ENCODE measurements around the gene GMDS. TPM values are rescaled to one million over a fixed set of nuclear protein-coding genes. Genes with fewer than 3 reads are reported as not detected.

Gene GMDS
- total RNA-seq, 1 experiment from 2014 or later = 31.1 TPM

GRCh38 chr6:2029952-2030351 is 215.5 kb downstream of the GMDS start:
- POLR2A ChIA-PET = no interaction called here
- Mint-ChIP-seq H3K9me3 (ENCODE audit: unreplicated experiment) (no peaks in the 10 kb centered on the region), H3K27me3 (ENCODE audit: insufficient read depth, unreplicated experiment) (no peaks in the 10 kb centered on the region), H3K36me3 (ENCODE audit: insufficient read depth, unreplicated experiment) (no peaks in the 10 kb centered on the region), H3K27ac (ENCODE audit: unreplicated experiment) (no peak overlapping the region), H3K4me3 (ENCODE audit: unreplicated experiment) (no peak overlapping the region), H3K4me1 (ENCODE audit: low read depth, unreplicated experiment) (peaks cover 3% of the 10 kb centered on the region)
- no peaks in the 10 kb centered on the region for H3K36me3 ChIP-seq (ENCODE audit: control insufficient read depth, insufficient read depth, low read length)
- no TSS peak for BruUV-seq (replicated peaks)
- no peak overlapping the region for H3K4me3 ChIP-seq (ENCODE audit: low read depth, low read length)
- no peak for DNase-seq
- intact Hi-C loops (cut with micrococcal nuclease; ENCODE audit: unreplicated experiment) = no loop called here
- no peaks in the 10 kb centered on the region for H3K4me1 ChIP-seq
- no peaks in the 10 kb centered on the region for H3K27me3 ChIP-seq (replicated peaks; ENCODE audit: control insufficient read depth, insufficient read depth, low read length)
- TF ChIP-seq CTCF (IDR thresholded peaks at IDR 0.05; ENCODE audit: insufficient read depth in 1 of 2, low read depth in 1 of 2, low read length in 1 of 2, severe bottlenecking in 1 of 2, unreplicated experiment in 1 of 2) = no peak
- CTCF ChIA-PET = no interaction called here
- H3K9me3 ChIP-seq = no peaks in the 10 kb centered on the region

- CTCF ChIA-PET = no interaction called here
- Mint-ChIP-seq H3K4me3 (ENCODE audit: unreplicated experiment) (no peak overlapping the region), H3K9me3 (ENCODE audit: unreplicated experiment) (no peaks in the 10 kb centered on the region), H3K27ac (ENCODE audit: unreplicated experiment) (no peak overlapping the region), H3K36me3 (ENCODE audit: insufficient read depth, unreplicated experiment) (no peaks in the 10 kb centered on the region), H3K4me1 (ENCODE audit: low read depth, unreplicated experiment) (no peaks in the 10 kb centered on the region), H3K27me3 (ENCODE audit: insufficient read depth, unreplicated experiment) (no peaks in the 10 kb centered on the region)
- no peak for TF ChIP-seq CTCF (IDR thresholded peaks at IDR 0.05; ENCODE audit: insufficient read depth in 1 of 2, low read depth in 1 of 2, low read length in 1 of 2, severe bottlenecking in 1 of 2, unreplicated experiment in 1 of 2)
- H3K9me3 ChIP-seq = no peaks in the 10 kb centered on the region
- H3K27me3 ChIP-seq (replicated peaks; ENCODE audit: control insufficient read depth, insufficient read depth, low read length) = no peaks in the 10 kb centered on the region
- DNase-seq = no peak
- no peaks in the 10 kb centered on the region for H3K36me3 ChIP-seq (ENCODE audit: control insufficient read depth, insufficient read depth, low read length)
- no peak overlapping the region for H3K4me3 ChIP-seq (ENCODE audit: low read depth, low read length)
- POLR2A ChIA-PET = no interaction called here
- BruUV-seq (replicated peaks) = no TSS peak
- intact Hi-C loops (cut with micrococcal nuclease; ENCODE audit: unreplicated experiment) = no loop called here
- H3K4me1 ChIP-seq = no peaks in the 10 kb centered on the region
Observed at GRCh38 chr6:2029130-2029794, 216.1 kb downstream of the GMDS start.

- intact Hi-C loops (cut with micrococcal nuclease; ENCODE audit: unreplicated experiment) = no loop called here
- no peak overlapping the region for H3K4me3 Mint-ChIP-seq (ENCODE audit: unreplicated experiment)
- TF ChIP-seq CTCF (IDR thresholded peaks at IDR 0.05; ENCODE audit: insufficient read depth in 1 of 2, low read depth in 1 of 2, low read length in 1 of 2, severe bottlenecking in 1 of 2, unreplicated experiment in 1 of 2) = no peak
- CTCF ChIA-PET = no interaction called here
- Histone ChIP-seq H3K27me3 (replicated peaks; ENCODE audit: control insufficient read depth, insufficient read depth, low read length) (no peaks in the 10 kb centered on the region), H3K9me3 (no peaks in the 10 kb centered on the region), H3K36me3 (ENCODE audit: control insufficient read depth, insufficient read depth, low read length) (no peaks in the 10 kb centered on the region), H3K4me1 (no peaks in the 10 kb centered on the region), H3K4me3 (ENCODE audit: low read depth, low read length) (no peak overlapping the region)
- no TSS peak for BruUV-seq (replicated peaks)
- no peak for DNase-seq
- no peaks in the 10 kb centered on the region for H3K36me3 Mint-ChIP-seq (ENCODE audit: insufficient read depth, unreplicated experiment)
- H3K9me3 Mint-ChIP-seq (ENCODE audit: unreplicated experiment) = no peaks in the 10 kb centered on the region
- no peak overlapping the region for H3K27ac Mint-ChIP-seq (ENCODE audit: unreplicated experiment)
- POLR2A ChIA-PET = no interaction called here
- no peaks in the 10 kb centered on the region for H3K27me3 Mint-ChIP-seq (ENCODE audit: insufficient read depth, unreplicated experiment)
- no peaks in the 10 kb centered on the region for H3K4me1 Mint-ChIP-seq (ENCODE audit: low read depth, unreplicated experiment)
Observed at GRCh38 chr6:2028457-2029038, 216.9 kb downstream of the GMDS start.

Data from Caco-2 (cell line).